HG03575 (cell line): ENCODE measurements around the gene FBXO42.
"Not testable (repeated sequence)": the region's sequence is repeated elsewhere in the genome, so short reads cannot be mapped to it uniquely, and the experiment has no call there.

Experiments used
- ATAC-seq: cut with Tn5 transposase; IDR thresholded peaks from one replicate; pipeline ENCODE4 v1.9.1; 2021; ENCODE audit not compliant: unreplicated experiment, insufficient number of reproducible peaks, low FRiP score; ENCODE audit errors: extremely low read depth

FBXO42 gene

GRCh38 chr1:16248603-16249516 is 103.4 kb downstream of the FBXO42 start:
- ATAC-seq, result no peak

- ATAC-seq, result no peak
These were observed 104.3 kb downstream of the FBXO42 start for GRCh38 chr1:16248007-16248436.

- no peak for ATAC-seq
These were observed 104.8 kb downstream of the FBXO42 start for GRCh38 chr1:16247441-16247840.

- ATAC-seq, result no peak
These were observed 105.3 kb downstream of the FBXO42 start for GRCh38 chr1:16246961-16247360.

- ATAC-seq, result not testable (repeated sequence)
These were observed 106.0 kb downstream of the FBXO42 start for GRCh38 chr1:16246239-16246638.

GRCh38 chr1:16245476-16246196 is 106.6 kb downstream of the FBXO42 start:
- no peak for ATAC-seq

GRCh38 chr1:16244650-16245285 is 107.5 kb downstream of the FBXO42 start:
- no peak for ATAC-seq

GRCh38 chr1:16243936-16244649 is 108.2 kb downstream of the FBXO42 start:
- ATAC-seq, result no peak

- no peak for ATAC-seq
These were observed 109.1 kb downstream of the FBXO42 start for GRCh38 chr1:16243215-16243610.

- ATAC-seq, result no peak
These were observed 109.6 kb downstream of the FBXO42 start for GRCh38 chr1:16242556-16243214.

- no peak for ATAC-seq
These were observed 111.0 kb downstream of the FBXO42 start for GRCh38 chr1:16241221-16241708.

GRCh38 chr1:16239972-16240491 is 112.2 kb downstream of the FBXO42 start:
- ATAC-seq, result no peak

- no peak for ATAC-seq
These were observed 114.9 kb downstream of the FBXO42 start for GRCh38 chr1:16237343-16237830.

GRCh38 chr1:16236511-16237342 is 115.6 kb downstream of the FBXO42 start, which contains the start of gene CPLANE2:
TSS of gene CPLANE2 (minus strand) at chr1:16237183. CDS start at chr1:16236742, 441 bp downstream.
- no peak for ATAC-seq

- ATAC-seq, result no peak
These were observed 116.3 kb downstream of the FBXO42 start for GRCh38 chr1:16235944-16236510.

- no peak for ATAC-seq
These were observed 116.9 kb downstream of the FBXO42 start for GRCh38 chr1:16235347-16235746.

- ATAC-seq, result no peak
These were observed 118.8 kb downstream of the FBXO42 start for GRCh38 chr1:16233431-16233830.
